Measurements from ENCODE around the gene ARHGAP1.

DNA sequence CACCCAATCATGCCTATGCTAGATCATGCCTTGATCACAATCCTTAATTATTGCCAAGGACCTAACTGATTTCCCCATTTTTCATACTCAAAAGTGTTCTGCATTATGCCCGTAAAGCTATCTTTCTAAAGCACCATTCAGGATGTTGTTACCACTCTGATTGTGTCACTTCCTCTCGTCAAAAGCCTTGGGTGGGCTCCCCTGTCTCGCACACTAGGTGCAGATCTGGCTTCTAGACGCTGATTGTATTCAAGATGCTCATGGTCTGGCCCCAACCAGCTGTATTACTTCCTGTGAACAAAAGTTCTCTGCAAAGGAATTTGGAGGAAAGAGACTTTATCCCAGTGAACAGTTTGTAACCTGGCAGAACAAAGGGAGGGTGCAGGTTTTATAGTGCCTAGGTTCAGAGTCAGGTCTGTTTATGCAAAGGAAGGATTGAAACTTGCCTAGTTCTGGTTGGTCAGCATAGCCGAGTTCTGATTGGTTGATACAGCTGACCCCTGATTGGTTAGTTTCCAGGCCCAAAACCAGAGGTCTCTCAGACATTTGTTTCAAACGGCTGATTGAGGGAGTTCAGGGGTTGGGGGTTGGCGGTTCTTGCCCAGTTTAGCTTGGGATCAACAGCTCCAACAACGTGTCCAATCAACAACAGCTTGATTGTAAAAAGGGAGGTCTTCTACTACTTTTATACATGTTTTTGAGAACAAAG is 57.6 kb downstream of the ARHGAP1 start:
- TF ChIP-seq, protein P1, sequence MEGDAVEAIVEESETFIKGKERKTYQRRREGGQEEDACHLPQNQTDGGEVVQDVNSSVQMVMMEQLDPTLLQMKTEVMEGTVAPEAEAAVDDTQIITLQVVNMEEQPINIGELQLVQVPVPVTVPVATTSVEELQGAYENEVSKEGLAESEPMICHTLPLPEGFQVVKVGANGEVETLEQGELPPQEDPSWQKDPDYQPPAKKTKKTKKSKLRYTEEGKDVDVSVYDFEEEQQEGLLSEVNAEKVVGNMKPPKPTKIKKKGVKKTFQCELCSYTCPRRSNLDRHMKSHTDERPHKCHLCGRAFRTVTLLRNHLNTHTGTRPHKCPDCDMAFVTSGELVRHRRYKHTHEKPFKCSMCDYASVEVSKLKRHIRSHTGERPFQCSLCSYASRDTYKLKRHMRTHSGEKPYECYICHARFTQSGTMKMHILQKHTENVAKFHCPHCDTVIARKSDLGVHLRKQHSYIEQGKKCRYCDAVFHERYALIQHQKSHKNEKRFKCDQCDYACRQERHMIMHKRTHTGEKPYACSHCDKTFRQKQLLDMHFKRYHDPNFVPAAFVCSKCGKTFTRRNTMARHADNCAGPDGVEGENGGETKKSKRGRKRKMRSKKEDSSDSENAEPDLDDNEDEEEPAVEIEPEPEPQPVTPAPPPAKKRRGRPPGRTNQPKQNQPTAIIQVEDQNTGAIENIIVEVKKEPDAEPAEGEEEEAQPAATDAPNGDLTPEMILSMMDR (IDR thresholded peaks at IDR 0.05; ENCODE audit: insufficient read depth, low read length), result no peak
- TF ChIP-seq SPI1 (IDR thresholded peaks at IDR 0.05; ENCODE audit: borderline replicate concordance, low read depth) (peak; percentile 31; the same call in 1 of the 2 replicates), GABPA (IDR thresholded peaks at IDR 0.05; ENCODE audit: low read depth) (no peak)
- TF ChIP-seq, protein P2, sequence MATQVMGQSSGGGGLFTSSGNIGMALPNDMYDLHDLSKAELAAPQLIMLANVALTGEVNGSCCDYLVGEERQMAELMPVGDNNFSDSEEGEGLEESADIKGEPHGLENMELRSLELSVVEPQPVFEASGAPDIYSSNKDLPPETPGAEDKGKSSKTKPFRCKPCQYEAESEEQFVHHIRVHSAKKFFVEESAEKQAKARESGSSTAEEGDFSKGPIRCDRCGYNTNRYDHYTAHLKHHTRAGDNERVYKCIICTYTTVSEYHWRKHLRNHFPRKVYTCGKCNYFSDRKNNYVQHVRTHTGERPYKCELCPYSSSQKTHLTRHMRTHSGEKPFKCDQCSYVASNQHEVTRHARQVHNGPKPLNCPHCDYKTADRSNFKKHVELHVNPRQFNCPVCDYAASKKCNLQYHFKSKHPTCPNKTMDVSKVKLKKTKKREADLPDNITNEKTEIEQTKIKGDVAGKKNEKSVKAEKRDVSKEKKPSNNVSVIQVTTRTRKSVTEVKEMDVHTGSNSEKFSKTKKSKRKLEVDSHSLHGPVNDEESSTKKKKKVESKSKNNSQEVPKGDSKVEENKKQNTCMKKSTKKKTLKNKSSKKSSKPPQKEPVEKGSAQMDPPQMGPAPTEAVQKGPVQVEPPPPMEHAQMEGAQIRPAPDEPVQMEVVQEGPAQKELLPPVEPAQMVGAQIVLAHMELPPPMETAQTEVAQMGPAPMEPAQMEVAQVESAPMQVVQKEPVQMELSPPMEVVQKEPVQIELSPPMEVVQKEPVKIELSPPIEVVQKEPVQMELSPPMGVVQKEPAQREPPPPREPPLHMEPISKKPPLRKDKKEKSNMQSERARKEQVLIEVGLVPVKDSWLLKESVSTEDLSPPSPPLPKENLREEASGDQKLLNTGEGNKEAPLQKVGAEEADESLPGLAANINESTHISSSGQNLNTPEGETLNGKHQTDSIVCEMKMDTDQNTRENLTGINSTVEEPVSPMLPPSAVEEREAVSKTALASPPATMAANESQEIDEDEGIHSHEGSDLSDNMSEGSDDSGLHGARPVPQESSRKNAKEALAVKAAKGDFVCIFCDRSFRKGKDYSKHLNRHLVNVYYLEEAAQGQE (IDR thresholded peaks at IDR 0.05; ENCODE audit: insufficient replicate concordance, low read depth), result no peak
